ENCODE measurements around the gene NDUFAF7. TPM values are rescaled to one million over a fixed set of nuclear protein-coding genes. Genes with fewer than 3 reads are reported as not detected.

Gene NDUFAF7
- polyA plus RNA-seq, 1 donor from 2014 or later = 132 TPM

DNA sequence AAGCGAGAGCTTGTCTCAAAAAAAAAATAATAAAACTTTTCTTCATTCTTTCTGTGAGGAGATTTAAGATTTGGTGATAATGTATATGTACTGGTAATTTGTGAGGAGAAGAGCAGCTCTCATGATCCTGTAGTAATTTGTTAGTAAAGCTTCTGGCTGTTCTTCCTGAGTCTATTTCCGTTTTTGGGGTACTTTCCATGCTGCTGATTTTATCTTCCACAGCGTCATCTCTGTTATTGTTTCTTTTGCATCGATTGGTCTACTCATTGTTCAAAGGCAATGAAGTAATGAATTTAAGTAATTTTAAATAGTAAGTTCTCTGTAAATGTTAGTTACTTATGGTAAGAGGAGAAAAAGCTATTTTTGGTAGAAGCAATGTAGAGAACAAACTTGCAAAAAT lies 12.0 kb downstream of the NDUFAF7 start:
- Histone ChIP-seq H3K4me3 (ENCODE audit: low read length) (no peak overlapping the region), H3F3A (ENCODE audit: insufficient read depth, low read length, poor library complexity, severe bottlenecking) (no peaks in the 10 kb centered on the region), H3K9me2 (ENCODE audit: insufficient read depth, low read length) (no peaks in the 10 kb centered on the region), H3K9ac (ENCODE audit: low read length) (no peak overlapping the region), H3K9me3 (ENCODE audit: low read length) (no peaks in the 10 kb centered on the region), H3K36me3 (ENCODE audit: insufficient read depth, low read length) (peaks cover 17% of the 10 kb centered on the region), H2AFZ (ENCODE audit: low read depth, low read length) (no peak overlapping the region), H3K27ac (ENCODE audit: low read length) (no peak overlapping the region), H3K79me2 (replicated peaks; ENCODE audit: insufficient read depth, low read length) (no peaks in the 10 kb centered on the region), H4K20me1 (ENCODE audit: insufficient read depth) (no peaks in the 10 kb centered on the region), H3K4me2 (ENCODE audit: low read length) (no peak overlapping the region), H3K27me3 (ENCODE audit: insufficient read depth, low read depth, low read length) (no peaks in the 10 kb centered on the region)
- TF ChIP-seq, protein P1, sequence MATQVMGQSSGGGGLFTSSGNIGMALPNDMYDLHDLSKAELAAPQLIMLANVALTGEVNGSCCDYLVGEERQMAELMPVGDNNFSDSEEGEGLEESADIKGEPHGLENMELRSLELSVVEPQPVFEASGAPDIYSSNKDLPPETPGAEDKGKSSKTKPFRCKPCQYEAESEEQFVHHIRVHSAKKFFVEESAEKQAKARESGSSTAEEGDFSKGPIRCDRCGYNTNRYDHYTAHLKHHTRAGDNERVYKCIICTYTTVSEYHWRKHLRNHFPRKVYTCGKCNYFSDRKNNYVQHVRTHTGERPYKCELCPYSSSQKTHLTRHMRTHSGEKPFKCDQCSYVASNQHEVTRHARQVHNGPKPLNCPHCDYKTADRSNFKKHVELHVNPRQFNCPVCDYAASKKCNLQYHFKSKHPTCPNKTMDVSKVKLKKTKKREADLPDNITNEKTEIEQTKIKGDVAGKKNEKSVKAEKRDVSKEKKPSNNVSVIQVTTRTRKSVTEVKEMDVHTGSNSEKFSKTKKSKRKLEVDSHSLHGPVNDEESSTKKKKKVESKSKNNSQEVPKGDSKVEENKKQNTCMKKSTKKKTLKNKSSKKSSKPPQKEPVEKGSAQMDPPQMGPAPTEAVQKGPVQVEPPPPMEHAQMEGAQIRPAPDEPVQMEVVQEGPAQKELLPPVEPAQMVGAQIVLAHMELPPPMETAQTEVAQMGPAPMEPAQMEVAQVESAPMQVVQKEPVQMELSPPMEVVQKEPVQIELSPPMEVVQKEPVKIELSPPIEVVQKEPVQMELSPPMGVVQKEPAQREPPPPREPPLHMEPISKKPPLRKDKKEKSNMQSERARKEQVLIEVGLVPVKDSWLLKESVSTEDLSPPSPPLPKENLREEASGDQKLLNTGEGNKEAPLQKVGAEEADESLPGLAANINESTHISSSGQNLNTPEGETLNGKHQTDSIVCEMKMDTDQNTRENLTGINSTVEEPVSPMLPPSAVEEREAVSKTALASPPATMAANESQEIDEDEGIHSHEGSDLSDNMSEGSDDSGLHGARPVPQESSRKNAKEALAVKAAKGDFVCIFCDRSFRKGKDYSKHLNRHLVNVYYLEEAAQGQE (IDR thresholded peaks at IDR 0.05; ENCODE audit: borderline replicate concordance) = no peak
- TF ChIP-seq RAD21 (conservative IDR thresholded peaks at IDR 0.05) (no peak), EP300 (conservative IDR thresholded peaks at IDR 0.05; ENCODE audit: poor library complexity, severe bottlenecking) (no peak)

DNA sequence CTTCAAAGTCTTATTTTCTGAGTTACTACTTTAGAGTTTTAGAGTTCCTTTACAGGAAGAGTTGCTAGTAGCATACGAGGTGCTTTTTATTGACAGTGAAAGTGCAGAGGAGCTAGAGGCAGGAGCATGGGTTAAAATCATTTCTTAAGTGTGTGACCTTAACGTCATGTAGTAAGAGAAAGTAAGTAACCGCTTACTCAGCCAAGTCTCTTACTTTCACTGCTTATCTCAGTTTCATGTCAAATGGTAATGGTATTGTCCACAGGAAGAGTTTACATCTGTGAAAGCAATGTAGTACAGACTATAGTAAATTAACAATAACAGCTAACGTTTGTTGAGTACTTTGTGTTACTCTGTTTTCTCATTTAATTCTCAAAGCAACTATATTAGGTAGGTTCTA lies 12.6 kb downstream of the NDUFAF7 start:
- H3K36me3 ChIP-seq (ENCODE audit: insufficient read depth, low read length) = peaks cover 17% of the 10 kb centered on the region

More for the DNA sequence above, 12.6 kb downstream of the NDUFAF7 start:
- H3K4me2 ChIP-seq (ENCODE audit: low read length) = no peak overlapping the region
- H3K27me3 ChIP-seq (ENCODE audit: insufficient read depth, low read depth, low read length) = no peaks in the 10 kb centered on the region
- H3K9ac ChIP-seq (ENCODE audit: low read length) = no peak overlapping the region
- no peak overlapping the region for H3K4me3 ChIP-seq (ENCODE audit: low read length)
- no peak overlapping the region for H2AFZ ChIP-seq (ENCODE audit: low read depth, low read length)
- TF ChIP-seq, protein P1 (IDR thresholded peaks at IDR 0.05; ENCODE audit: borderline replicate concordance) = no peak
- TF ChIP-seq TAF1 (IDR thresholded peaks at IDR 0.05; ENCODE audit: low read depth) = no peak
- TF ChIP-seq RAD21 (conservative IDR thresholded peaks at IDR 0.05) = no peak
- TF ChIP-seq MXI1 (conservative IDR thresholded peaks at IDR 0.05; ENCODE audit: poor library complexity, severe bottlenecking) = no peak
- TF ChIP-seq EZH2 (IDR thresholded peaks at IDR 0.05; ENCODE audit: borderline replicate concordance, insufficient read depth, low read length, poor library complexity, severe bottlenecking) = no peak
- no peak for TF ChIP-seq EP300 (conservative IDR thresholded peaks at IDR 0.05; ENCODE audit: poor library complexity, severe bottlenecking)
- no peak for TF ChIP-seq SMC3 (conservative IDR thresholded peaks at IDR 0.05; ENCODE audit: poor library complexity)
- TF ChIP-seq, protein P2, sequence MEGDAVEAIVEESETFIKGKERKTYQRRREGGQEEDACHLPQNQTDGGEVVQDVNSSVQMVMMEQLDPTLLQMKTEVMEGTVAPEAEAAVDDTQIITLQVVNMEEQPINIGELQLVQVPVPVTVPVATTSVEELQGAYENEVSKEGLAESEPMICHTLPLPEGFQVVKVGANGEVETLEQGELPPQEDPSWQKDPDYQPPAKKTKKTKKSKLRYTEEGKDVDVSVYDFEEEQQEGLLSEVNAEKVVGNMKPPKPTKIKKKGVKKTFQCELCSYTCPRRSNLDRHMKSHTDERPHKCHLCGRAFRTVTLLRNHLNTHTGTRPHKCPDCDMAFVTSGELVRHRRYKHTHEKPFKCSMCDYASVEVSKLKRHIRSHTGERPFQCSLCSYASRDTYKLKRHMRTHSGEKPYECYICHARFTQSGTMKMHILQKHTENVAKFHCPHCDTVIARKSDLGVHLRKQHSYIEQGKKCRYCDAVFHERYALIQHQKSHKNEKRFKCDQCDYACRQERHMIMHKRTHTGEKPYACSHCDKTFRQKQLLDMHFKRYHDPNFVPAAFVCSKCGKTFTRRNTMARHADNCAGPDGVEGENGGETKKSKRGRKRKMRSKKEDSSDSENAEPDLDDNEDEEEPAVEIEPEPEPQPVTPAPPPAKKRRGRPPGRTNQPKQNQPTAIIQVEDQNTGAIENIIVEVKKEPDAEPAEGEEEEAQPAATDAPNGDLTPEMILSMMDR (IDR thresholded peaks at IDR 0.05; ENCODE audit: poor library complexity, severe bottlenecking) = no peak
- H4K20me1 ChIP-seq (ENCODE audit: insufficient read depth) = no peaks in the 10 kb centered on the region
- H3K27ac ChIP-seq (ENCODE audit: low read length) = no peak overlapping the region
- no peaks in the 10 kb centered on the region for H3K79me2 ChIP-seq (replicated peaks; ENCODE audit: insufficient read depth, low read length)
- no peaks in the 10 kb centered on the region for H3K9me3 ChIP-seq (ENCODE audit: low read length)
- H3F3A ChIP-seq (ENCODE audit: insufficient read depth, low read length, poor library complexity, severe bottlenecking) = no peaks in the 10 kb centered on the region
- no peaks in the 10 kb centered on the region for H3K9me2 ChIP-seq (ENCODE audit: insufficient read depth, low read length)

Data from neural cell (in vitro differentiated cells).